ENCODE data around the gene TAX1BP1.

The TAX1BP1 gene

DNA sequence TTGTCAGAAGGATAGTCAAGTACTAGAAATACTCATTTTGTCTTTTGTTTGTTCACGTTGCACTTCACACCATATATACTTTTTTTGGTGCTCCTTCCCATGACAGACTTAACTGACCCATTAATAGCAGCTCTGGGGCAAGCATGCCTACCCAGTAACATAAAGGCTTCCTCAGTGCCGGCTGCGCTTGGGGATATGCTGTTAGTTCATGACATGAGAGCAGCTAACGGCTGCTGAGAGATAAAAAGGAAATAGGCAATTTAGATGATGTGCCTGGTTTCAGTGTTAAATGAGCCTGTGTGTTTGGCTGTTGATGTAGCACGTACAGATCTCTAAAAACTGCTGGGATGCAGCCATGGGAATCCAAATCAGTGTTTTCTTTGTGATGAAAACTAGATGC, 86.4 kb downstream of the TAX1BP1 start:
- Histone ChIP-seq H3K4me3 (ENCODE audit: low read depth, low read length) (no peak overlapping the region), H3K4me1 (ENCODE audit: control insufficient read depth, insufficient read depth, low read length) (no peaks in the 10 kb centered on the region), H3K9me3 (ENCODE audit: control insufficient read depth, insufficient read depth, low read length) (no peaks in the 10 kb centered on the region), H3K36me3 (ENCODE audit: control insufficient read depth, insufficient read depth, low read length) (no peaks in the 10 kb centered on the region), H3K9ac (ENCODE audit: low read depth, low read length) (no peak overlapping the region), H3K27me3 (ENCODE audit: control insufficient read depth, insufficient read depth, low read length) (no peaks in the 10 kb centered on the region)

- Histone ChIP-seq H3K4me3 (ENCODE audit: low read depth, low read length) (no peak overlapping the region), H3K9ac (ENCODE audit: low read depth, low read length) (no peak overlapping the region), H3K36me3 (ENCODE audit: control insufficient read depth, insufficient read depth, low read length) (no peaks in the 10 kb centered on the region), H3K9me3 (ENCODE audit: control insufficient read depth, insufficient read depth, low read length) (no peaks in the 10 kb centered on the region), H3K27me3 (ENCODE audit: control insufficient read depth, insufficient read depth, low read length) (no peaks in the 10 kb centered on the region), H3K4me1 (ENCODE audit: control insufficient read depth, insufficient read depth, low read length) (no peaks in the 10 kb centered on the region)
Measured at GRCh38 chr7:27834179-27834921, 94.4 kb downstream of the TAX1BP1 start.

DNA sequence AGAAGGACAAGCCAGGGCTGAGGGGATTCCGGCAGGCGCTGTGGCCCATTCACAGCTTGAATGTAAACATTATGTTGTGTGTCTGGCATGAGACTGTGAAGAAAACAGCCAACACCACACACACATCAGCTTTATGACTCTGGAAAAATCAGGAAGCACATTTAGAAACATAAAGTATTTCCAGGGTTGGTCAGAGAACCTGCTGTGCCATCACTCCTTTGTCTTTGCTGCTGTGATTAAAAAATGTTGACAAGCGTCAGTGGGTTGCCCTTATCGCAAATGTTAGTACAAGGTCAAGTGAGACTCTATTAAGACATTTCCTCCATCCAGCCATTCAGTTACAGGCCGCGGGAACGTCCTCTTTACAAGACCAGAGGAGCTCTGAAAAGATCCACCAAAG, 95.4 kb downstream of the TAX1BP1 start:
- Histone ChIP-seq H3K27me3 (ENCODE audit: control insufficient read depth, insufficient read depth, low read length) (no peaks in the 10 kb centered on the region), H3K36me3 (ENCODE audit: control insufficient read depth, insufficient read depth, low read length) (no peaks in the 10 kb centered on the region), H3K4me3 (ENCODE audit: low read depth, low read length) (no peak overlapping the region), H3K4me1 (ENCODE audit: control insufficient read depth, insufficient read depth, low read length) (no peaks in the 10 kb centered on the region), H3K9me3 (ENCODE audit: control insufficient read depth, insufficient read depth, low read length) (no peaks in the 10 kb centered on the region), H3K9ac (ENCODE audit: low read depth, low read length) (no peak overlapping the region)

DNA sequence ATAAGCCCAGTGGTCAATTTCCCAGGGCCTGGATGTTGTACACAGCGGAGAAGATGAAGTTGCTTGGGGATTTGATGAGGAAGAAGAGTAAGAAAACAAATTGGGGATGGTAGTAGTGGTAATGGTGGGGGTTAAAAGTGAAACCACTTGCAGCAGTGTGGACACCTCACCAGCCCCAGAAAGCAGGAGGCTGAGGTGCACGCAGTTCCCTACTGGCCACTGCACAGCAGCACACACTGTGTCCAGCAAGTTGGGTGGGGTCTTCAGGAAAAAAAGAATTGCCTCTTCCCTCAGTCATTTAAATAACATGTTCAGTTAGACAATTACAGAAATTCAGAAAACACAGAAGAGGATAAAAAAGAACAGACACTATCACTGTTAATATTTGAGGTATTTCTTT, 96.6 kb downstream of the TAX1BP1 start:
- no peaks in the 10 kb centered on the region for H3K36me3 ChIP-seq (ENCODE audit: control insufficient read depth, insufficient read depth, low read length)

GRCh38 chr7:27839099-27839498, 99.1 kb downstream of the TAX1BP1 start:
- H3K4me3 ChIP-seq (ENCODE audit: low read depth, low read length) = no peak overlapping the region
- H3K9ac ChIP-seq (ENCODE audit: low read depth, low read length) = no peak overlapping the region
- no peaks in the 10 kb centered on the region for H3K9me3 ChIP-seq (ENCODE audit: control insufficient read depth, insufficient read depth, low read length)
- H3K27me3 ChIP-seq (ENCODE audit: control insufficient read depth, insufficient read depth, low read length) = no peaks in the 10 kb centered on the region
- no peaks in the 10 kb centered on the region for H3K4me1 ChIP-seq (ENCODE audit: control insufficient read depth, insufficient read depth, low read length)
- H3K36me3 ChIP-seq (ENCODE audit: control insufficient read depth, insufficient read depth, low read length) = no peaks in the 10 kb centered on the region

More for the DNA sequence above, 96.6 kb downstream of the TAX1BP1 start:
- H3K27me3 ChIP-seq (ENCODE audit: control insufficient read depth, insufficient read depth, low read length) = no peaks in the 10 kb centered on the region
- no peaks in the 10 kb centered on the region for H3K9me3 ChIP-seq (ENCODE audit: control insufficient read depth, insufficient read depth, low read length)
- no peaks in the 10 kb centered on the region for H3K4me1 ChIP-seq (ENCODE audit: control insufficient read depth, insufficient read depth, low read length)
- no peak overlapping the region for H3K9ac ChIP-seq (ENCODE audit: low read depth, low read length)
- H3K4me3 ChIP-seq (ENCODE audit: low read depth, low read length) = no peak overlapping the region

DNA sequence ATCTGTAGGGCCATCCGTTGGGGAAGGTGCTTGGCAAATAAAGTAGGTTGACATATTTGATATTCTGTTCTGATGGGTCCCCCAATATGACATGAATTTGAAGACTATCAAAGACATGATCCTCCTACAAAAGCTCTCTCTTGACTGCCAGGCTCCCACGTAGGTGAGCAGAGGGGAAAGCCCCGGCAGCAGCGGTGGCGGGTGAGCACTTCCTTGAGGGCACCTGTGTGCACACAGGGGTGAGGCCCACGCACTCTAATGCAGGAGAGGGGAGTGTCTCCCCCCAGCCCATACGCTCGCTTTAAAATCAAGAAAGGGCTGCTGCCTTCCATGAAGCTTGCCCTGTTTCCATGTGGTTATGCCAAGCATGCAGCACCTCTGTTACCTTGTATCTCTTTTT, 100.4 kb downstream of the TAX1BP1 start:
- Histone ChIP-seq H3K9ac (ENCODE audit: low read depth, low read length) (no peak overlapping the region), H3K4me1 (ENCODE audit: control insufficient read depth, insufficient read depth, low read length) (no peaks in the 10 kb centered on the region), H3K9me3 (ENCODE audit: control insufficient read depth, insufficient read depth, low read length) (no peaks in the 10 kb centered on the region), H3K36me3 (ENCODE audit: control insufficient read depth, insufficient read depth, low read length) (no peaks in the 10 kb centered on the region), H3K4me3 (ENCODE audit: low read depth, low read length) (no peak overlapping the region), H3K27me3 (ENCODE audit: control insufficient read depth, insufficient read depth, low read length) (no peaks in the 10 kb centered on the region)

GRCh38 chr7:27840760-27841364, 100.9 kb downstream of the TAX1BP1 start:
- Histone ChIP-seq H3K4me1 (ENCODE audit: control insufficient read depth, insufficient read depth, low read length) (no peaks in the 10 kb centered on the region), H3K27me3 (ENCODE audit: control insufficient read depth, insufficient read depth, low read length) (no peaks in the 10 kb centered on the region), H3K36me3 (ENCODE audit: control insufficient read depth, insufficient read depth, low read length) (no peaks in the 10 kb centered on the region), H3K9ac (ENCODE audit: low read depth, low read length) (no peak overlapping the region), H3K9me3 (ENCODE audit: control insufficient read depth, insufficient read depth, low read length) (no peaks in the 10 kb centered on the region), H3K4me3 (ENCODE audit: low read depth, low read length) (no peak overlapping the region)

- Histone ChIP-seq H3K27me3 (ENCODE audit: control insufficient read depth, insufficient read depth, low read length) (no peaks in the 10 kb centered on the region), H3K4me1 (ENCODE audit: control insufficient read depth, insufficient read depth, low read length) (no peaks in the 10 kb centered on the region), H3K36me3 (ENCODE audit: control insufficient read depth, insufficient read depth, low read length) (no peaks in the 10 kb centered on the region), H3K9ac (ENCODE audit: low read depth, low read length) (no peak overlapping the region), H3K9me3 (ENCODE audit: control insufficient read depth, insufficient read depth, low read length) (no peaks in the 10 kb centered on the region), H3K4me3 (ENCODE audit: low read depth, low read length) (no peak overlapping the region)
Measured at GRCh38 chr7:27842094-27842692, 102.2 kb downstream of the TAX1BP1 start.

- no peaks in the 10 kb centered on the region for H3K9me3 ChIP-seq (ENCODE audit: control insufficient read depth, insufficient read depth, low read length)
Measured at GRCh38 chr7:27842851-27843250, 102.9 kb downstream of the TAX1BP1 start.

GRCh38 chr7:27843584-27844305, 103.8 kb downstream of the TAX1BP1 start:
- Histone ChIP-seq H3K4me3 (ENCODE audit: low read depth, low read length) (no peak overlapping the region), H3K9me3 (ENCODE audit: control insufficient read depth, insufficient read depth, low read length) (no peaks in the 10 kb centered on the region), H3K27me3 (ENCODE audit: control insufficient read depth, insufficient read depth, low read length) (no peaks in the 10 kb centered on the region), H3K4me1 (ENCODE audit: control insufficient read depth, insufficient read depth, low read length) (no peaks in the 10 kb centered on the region), H3K36me3 (ENCODE audit: control insufficient read depth, insufficient read depth, low read length) (no peaks in the 10 kb centered on the region), H3K9ac (ENCODE audit: low read depth, low read length) (no peak overlapping the region)

More at GRCh38 chr7:27842851-27843250, 102.9 kb downstream of the TAX1BP1 start:
- no peak overlapping the region for H3K9ac ChIP-seq (ENCODE audit: low read depth, low read length)
- H3K27me3 ChIP-seq (ENCODE audit: control insufficient read depth, insufficient read depth, low read length) = no peaks in the 10 kb centered on the region
- no peak overlapping the region for H3K4me3 ChIP-seq (ENCODE audit: low read depth, low read length)
- no peaks in the 10 kb centered on the region for H3K4me1 ChIP-seq (ENCODE audit: control insufficient read depth, insufficient read depth, low read length)
- H3K36me3 ChIP-seq (ENCODE audit: control insufficient read depth, insufficient read depth, low read length) = no peaks in the 10 kb centered on the region

DNA sequence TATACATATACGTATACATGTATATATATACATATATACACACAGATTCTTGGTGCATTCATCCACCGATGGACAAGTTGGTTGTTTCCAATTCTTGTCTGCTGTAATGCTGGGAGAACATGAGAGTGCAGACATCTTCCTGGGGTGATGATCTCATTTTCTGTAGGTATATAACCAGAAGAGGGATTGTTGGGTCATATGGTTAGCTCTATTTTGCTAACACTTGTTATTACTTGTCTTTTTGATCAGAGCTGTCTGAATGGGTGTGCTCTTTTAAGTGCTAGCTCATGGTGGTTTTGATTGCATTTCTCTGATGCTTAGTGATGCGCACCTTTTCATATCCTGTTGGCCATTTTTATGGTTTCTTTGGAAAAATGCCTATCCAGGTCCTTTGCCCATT, 106.4 kb downstream of the TAX1BP1 start:
- H3K9me3 ChIP-seq (ENCODE audit: control insufficient read depth, insufficient read depth, low read length) = no peaks in the 10 kb centered on the region

More for the DNA sequence above, 106.4 kb downstream of the TAX1BP1 start:
- H3K36me3 ChIP-seq (ENCODE audit: control insufficient read depth, insufficient read depth, low read length) = no peaks in the 10 kb centered on the region
- no peak overlapping the region for H3K4me3 ChIP-seq (ENCODE audit: low read depth, low read length)
- H3K4me1 ChIP-seq (ENCODE audit: control insufficient read depth, insufficient read depth, low read length) = no peaks in the 10 kb centered on the region
- no peak overlapping the region for H3K9ac ChIP-seq (ENCODE audit: low read depth, low read length)
- no peaks in the 10 kb centered on the region for H3K27me3 ChIP-seq (ENCODE audit: control insufficient read depth, insufficient read depth, low read length)

Data from iPS-15b (cell line).